ENCODE data around the gene EOLA2.
"Not testable (repeated sequence)": the region's sequence is repeated elsewhere in the genome, so short reads cannot be mapped to it uniquely, and the experiment has no call there.

Gene EOLA2

DNA sequence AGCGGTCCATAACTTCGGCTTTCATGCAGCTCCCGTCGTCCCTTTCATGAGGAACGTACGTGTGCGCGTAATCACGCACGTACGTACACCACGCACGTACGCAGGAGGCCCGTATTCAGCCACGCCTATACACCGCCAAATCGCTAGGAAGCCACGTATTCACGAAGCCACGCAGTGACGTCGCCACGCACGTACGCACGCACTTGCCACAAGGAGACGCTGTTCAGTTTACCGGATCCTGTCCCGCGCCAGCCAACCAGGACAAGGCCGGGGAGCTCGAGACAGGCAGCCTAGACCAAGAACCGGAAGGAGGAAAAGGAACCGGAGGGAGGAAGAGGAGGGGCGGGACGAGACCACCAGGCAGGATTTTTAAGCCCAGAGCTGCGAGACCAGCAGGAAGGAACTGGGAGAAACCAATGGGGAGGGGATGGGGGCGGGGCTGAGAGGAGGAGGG lies at the start of gene EOLA2:
Gene EOLA2, minus strand, starts transcription at position 65 of the 454 bp plus-strand sequence. CDS start 4,617 bp downstream, outside the sequence.
- peak; percentile 90 to 93 for DNase-seq

DNA sequence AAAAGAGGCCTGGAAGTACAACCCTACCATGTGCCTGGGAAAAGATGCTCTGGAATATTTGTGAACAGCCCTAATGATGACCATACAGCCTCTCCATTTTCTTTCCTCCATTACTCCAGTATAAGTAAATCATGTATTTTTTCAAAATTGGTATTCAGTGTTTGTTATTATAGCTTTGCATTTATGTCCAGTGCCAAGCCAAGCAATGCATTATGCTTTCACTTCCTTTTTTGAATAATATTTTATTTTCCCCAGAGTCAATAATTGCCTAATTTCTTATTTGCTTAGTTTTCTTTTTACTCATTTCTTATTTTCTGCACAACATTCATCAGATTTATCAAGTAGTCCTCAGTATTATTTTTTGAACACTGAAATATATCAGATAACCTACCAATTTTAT lies 49.3 kb upstream of the EOLA2 start:
- DNase-seq: no peak

- no peak for DNase-seq
Measured at GRCh38 chrX:149984411-149984810, 46.1 kb upstream of the EOLA2 start.

GRCh38 chrX:149982310-149982709 lies 44.0 kb upstream of the EOLA2 start:
- DNase-seq: no peak

DNA sequence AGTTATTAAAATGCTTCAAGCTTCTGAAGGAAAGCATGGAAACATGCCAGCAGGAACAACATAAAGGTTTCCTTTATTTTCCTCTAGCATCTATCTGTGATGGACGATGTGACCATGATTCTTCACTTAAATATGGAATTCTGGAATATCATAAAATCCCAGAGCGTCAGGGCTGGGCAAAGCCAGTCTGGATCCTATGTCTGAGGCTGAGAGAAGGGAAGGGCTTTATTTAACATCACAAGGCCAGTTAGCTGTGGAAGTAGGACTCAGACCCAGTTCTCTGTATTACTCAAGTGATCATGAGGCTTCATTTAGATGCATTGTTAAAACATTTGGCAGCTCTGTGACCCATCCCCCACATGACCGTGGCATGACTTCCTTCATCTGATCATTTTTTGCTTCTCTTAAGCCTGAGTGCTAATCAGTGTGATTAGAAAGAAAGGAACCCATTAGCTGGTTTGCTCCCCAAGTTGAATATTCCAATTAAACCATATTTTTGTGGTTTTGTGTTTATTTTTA lies 40.9 kb upstream of the EOLA2 start:
- no peak for DNase-seq

DNA sequence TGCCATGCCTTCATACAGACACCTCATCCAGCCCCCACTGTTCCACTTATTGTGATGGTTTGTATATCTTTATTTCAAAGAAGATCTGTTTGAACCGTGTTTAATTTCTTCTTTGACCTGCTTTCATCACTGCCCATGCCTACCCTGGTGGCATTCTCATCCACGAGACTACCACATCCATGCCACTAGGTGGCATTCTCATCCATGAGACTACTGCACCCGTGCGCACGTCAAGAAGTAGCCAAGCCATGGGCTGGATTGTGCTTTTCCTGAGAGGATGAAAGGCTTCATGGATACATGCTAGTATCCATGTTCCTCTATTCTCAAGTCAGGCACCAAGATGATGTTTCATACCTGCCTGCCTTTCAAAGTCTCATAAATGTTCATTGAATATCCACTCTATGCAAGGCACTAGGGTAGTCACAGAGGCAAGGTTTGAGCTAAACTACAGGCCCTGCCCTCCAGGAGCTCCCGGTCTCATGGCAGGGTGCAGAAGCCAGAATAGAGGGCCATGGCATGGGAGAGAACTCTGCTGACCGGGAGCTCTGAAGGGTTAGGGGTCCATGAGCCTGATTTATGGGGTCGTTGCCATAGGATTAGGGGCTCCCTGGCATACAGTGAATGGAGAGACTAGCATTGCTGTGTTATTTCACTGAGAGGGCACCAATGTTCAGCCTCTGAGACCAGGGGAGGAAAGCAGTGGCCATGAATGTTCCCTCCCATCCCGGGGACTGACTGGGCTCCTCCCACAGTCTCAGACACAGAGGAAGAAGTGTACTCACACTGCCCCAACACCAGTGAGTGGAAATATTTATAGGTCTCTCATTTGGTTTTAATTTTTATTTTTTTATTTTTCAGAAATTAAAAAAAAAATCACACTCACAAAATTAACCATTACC lies 24.8 kb upstream of the EOLA2 start:
- DNase-seq: peak; percentile 23 to 57

GRCh38 chrX:149962010-149962409 lies 23.7 kb upstream of the EOLA2 start:
- DNase-seq: no peak

- no peak for DNase-seq
Measured at GRCh38 chrX:149961572-149961971, 23.3 kb upstream of the EOLA2 start.

- peak; percentile 9 to 31 for DNase-seq
Measured at GRCh38 chrX:149950681-149951080, 12.4 kb upstream of the EOLA2 start.

DNA sequence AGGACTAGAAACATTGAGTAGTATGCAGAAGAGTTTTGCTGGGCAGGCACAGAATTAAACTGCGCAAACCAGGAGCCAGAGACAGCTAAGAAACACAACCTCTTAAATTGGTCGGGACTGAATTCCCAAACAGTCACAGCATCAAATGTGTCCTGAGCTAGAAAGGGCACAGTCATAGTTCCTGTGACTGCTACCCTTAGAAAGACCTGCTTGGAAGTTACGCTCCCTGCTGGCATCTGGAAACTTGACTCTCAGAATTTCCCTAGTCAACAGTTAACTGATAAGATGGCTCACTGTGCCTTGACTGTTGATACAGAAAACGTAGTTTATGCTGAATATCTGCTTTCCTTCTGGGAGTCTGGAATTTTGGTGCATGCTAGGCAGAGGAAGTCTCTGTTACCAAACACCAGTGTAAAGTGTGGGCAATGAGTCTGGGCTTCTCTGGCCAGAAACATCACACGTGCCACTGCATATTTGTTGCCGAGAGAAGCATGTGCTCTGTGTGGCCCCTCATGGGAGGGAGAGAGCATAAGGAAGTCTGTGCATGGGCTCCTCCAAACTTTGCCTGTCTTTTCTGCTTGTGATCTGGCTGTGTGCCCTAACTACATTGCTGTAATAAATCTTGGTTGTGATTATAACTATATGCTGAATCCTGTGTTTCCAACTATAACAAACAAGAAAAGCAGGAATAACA lies 11.6 kb upstream of the EOLA2 start:
- no peak for DNase-seq

GRCh38 chrX:149948016-149948415 lies 9.7 kb upstream of the EOLA2 start:
- DNase-seq: no peak

GRCh38 chrX:149946932-149947331 lies 8.6 kb upstream of the EOLA2 start:
- not testable (repeated sequence) for DNase-seq

DNA sequence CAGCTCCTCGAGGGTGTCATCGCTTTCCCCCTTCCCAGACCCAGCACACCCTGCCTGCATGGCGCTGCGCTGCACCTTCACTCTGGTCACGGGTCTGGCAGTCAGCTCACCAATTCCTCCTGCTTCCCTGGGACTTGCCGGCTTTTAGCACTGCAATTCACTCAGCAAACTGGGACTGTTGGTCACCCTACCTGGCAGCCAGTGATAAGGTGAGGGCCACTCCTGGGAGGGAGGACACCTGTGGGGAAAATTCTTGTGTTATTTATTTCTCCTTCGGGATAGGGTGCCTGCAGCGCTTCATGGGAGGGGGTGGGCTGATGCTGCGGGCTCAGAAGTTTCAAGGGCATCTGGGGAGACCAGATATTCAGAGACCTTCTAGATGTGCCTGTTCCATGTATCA lies 7.5 kb upstream of the EOLA2 start:
- DNase-seq: not testable (repeated sequence)

GRCh38 chrX:149945087-149945670 lies 6.9 kb upstream of the EOLA2 start:
- DNase-seq: not testable (repeated sequence)

DNA sequence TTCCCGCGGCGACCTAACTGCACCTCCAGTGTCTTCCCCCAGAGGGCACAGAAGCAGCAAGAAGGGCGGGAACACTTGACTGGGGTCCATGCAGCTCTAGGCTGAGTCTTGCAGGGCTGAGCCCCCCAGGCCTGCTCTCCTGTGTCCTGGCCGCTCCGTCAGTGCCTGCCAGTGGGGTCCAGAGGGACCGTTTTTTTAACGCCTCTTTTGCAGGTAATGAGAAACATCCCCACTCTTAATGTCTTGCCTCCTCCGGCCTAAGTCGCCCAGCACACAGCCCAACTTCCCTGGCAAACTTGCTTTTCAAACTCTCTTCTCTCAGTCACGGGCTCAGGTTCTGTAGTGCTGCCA lies 2.4 kb upstream of the EOLA2 start:
- DNase-seq: not testable (repeated sequence)

DNA sequence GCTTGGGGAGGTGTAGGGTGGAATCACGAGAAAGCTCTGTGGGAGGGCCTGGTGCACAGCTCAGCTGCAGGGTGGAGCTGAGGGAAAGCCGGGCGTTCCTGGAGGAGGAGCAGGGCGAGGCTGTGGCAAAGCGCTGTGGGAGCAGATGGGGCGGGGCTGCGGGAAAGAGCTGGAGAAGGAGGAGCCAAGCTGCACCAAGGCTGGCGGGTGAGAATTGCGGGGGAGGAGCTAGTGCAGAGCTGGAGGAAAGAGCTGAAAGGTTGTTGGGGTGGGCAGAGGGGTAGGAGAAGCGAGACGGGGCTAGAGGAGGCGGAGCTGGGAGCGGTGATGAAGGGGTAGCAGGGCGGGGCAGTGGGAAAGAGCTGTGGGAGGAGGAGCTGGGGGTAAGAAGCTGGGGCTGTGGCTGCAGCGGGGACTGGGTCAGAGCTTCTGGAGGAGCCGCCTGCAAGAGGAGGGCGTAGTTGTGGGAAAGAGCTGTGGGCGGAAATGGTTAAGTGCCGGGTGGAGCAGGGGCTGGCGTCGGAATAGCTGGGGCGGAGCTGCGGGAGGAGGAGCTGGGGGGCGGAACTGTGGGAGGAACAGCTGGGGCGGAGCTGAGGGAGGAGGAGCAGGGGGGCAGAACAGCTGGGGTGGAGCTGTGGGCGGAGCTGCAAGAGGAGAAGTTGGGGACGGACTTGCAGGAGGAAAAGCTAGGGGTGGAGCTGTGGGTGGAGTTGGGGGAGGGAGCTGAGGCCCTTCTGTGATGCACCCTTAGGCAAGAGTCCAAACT lies 1.8 kb upstream of the EOLA2 start:
- peak; percentile 78 to 90 for DNase-seq

DNA sequence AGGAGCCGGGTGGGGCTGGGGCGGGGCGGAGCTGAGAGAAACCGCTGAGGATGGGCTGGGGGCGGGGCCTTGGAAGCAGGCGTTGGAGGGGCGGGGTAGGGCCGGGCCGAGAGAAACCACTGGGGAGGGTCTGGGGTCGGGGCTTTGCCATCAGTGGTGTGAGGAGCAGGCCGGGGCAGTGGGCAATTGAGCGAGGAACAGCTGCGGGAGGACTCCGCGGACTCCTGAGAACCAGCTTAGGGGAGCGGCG lies 1.3 kb upstream of the EOLA2 start:
- DNase-seq: no peak

DNA sequence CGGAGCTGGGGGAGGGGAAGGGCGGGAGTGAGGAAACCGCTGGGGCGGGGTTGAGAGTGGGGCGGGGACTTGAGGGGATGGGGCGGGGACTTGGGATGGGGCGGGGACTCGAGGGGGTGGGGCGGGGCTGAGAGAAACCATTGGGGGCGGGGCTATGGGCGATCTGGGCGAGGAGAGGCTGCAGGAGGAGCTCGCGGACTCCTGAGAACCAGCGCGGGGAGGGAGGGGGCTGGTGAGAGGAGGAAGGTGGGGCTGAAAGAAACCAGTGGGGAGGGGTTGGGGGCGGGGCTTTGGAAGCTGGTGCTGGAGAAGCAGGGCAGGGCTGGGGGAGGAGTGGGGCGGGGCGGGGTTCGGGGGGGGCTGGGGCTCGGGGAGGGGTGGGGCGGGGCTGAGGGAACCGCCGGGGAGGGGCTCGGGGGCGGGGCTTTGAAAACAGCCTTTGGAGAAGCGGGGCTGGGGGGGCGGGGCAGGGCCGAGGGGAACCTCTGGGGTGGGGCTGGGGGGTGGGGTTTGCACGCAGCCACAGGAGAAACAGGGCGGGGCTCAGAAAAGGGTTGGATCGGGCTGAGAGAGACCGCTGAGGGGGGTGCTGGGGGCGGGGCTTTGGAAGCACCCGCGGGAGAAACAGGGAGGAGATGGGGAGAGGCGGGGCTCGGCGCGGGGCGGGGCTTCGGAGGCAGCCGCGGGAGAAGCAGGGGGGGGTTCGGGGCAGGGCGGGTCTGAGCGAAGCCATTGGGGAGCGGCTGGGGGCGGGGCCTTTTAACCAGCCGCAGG lies 777 bp upstream of the EOLA2 start:
- peak; percentile 68 to 83 for DNase-seq

DNA sequence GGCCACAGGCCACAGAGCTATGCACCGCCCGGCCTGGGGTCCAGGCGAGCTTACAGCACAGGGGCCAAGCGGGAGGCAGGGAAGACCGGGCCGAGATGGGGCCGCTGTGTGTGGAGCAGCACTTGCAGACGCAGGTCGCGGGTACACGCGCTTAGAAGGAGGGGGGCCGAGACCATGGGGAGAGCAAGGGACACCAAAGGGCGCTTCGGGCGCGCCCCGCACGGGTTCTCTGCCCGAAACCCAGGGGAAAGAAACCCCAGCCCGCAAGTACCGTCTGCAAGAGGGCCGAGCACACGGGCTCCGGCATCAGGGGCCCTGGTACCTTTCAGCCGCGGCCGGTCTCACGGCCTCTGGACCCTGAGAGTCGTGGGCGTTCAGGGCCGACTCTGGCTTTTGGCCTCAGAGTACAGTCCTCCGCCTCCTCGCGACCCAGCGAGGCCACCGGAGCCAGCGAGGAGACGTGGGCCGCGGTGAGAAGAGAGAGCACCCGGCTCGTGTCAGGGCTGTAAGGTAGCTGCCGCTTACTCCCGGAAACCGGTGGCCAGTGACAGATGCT lies 342 bp downstream of the EOLA2 start:
- no peak for DNase-seq

- DNase-seq: not testable (repeated sequence)
Measured at GRCh38 chrX:149937328-149937727, 963 bp downstream of the EOLA2 start.

DNA sequence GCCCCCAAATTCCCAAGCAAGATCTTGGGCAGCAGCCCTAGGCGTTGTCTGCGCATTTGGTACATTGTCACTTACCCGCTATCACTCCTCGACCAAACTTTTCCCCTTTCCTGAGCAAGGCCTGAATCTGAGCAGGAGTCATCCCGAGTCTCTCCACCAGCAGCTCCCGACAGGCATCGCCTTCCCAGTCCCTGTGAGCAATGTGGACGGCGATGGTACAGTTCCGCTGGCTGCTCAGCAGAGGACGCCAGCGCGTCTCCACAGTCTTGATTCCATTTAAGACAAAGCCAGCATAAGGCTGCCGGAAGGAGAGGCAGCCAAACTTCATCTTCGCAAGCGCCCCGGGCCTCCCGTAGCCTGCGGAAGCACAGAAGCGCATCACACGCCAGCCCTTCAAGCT lies 4.7 kb downstream of the EOLA2 start:
- not testable (repeated sequence) for DNase-seq

GRCh38 chrX:149932970-149933369 lies 5.3 kb downstream of the EOLA2 start:
- DNase-seq: not testable (repeated sequence)

All from SW 1271 (cell line).